ENCODE results near the gene LRRC71.

The LRRC71 gene

GRCh38 chr1:156911577-156912298 lies 8.7 kb upstream of the LRRC71 start:
- Histone ChIP-seq H3K36me3 (peaks cover 4% of the 10 kb centered on the region), H3K27me3 (no peaks in the 10 kb centered on the region), H3K4me1 (peaks cover 32% of the 10 kb centered on the region), H3K9me3 (no peaks in the 10 kb centered on the region; the same call in 1 of the 2 replicates), H3K4me3 (ENCODE audit: low read depth, low read length) (no peak overlapping the region)
- no peak for TF ChIP-seq CTCF (IDR thresholded peaks at IDR 0.05; ENCODE audit: low read depth, low read length)
- no peak for DNase-seq

GRCh38 chr1:156912310-156912709 lies 8.1 kb upstream of the LRRC71 start:
- H3K4me1 ChIP-seq, result peaks cover 32% of the 10 kb centered on the region
- no peak for TF ChIP-seq CTCF (IDR thresholded peaks at IDR 0.05; ENCODE audit: low read depth, low read length)
- DNase-seq, result peak; percentile 43
- peaks cover 4% of the 10 kb centered on the region for H3K36me3 ChIP-seq
- no peaks in the 10 kb centered on the region for H3K27me3 ChIP-seq
- no peaks in the 10 kb centered on the region for H3K9me3 ChIP-seq
- peak overlapping the region; percentile 64; the same call in 1 of the 2 replicates for H3K4me3 ChIP-seq (ENCODE audit: low read depth, low read length)

GRCh38 chr1:156912861-156913808 lies 7.3 kb upstream of the LRRC71 start:
- peaks cover 32% of the 10 kb centered on the region for H3K4me1 ChIP-seq
- peak overlapping the region; percentile 64 for H3K4me3 ChIP-seq (ENCODE audit: low read depth, low read length)
- peak; percentile 42 for TF ChIP-seq CTCF (IDR thresholded peaks at IDR 0.05; ENCODE audit: low read depth, low read length)
- H3K27me3 ChIP-seq, result no peaks in the 10 kb centered on the region
- no peaks in the 10 kb centered on the region for H3K9me3 ChIP-seq
- DNase-seq, result peak; percentile 94
- H3K36me3 ChIP-seq, result peaks cover 4% of the 10 kb centered on the region

- no peaks in the 10 kb centered on the region for H3K9me3 ChIP-seq
- no peaks in the 10 kb centered on the region for H3K27me3 ChIP-seq
- H3K36me3 ChIP-seq, result peaks cover 4% of the 10 kb centered on the region
- DNase-seq, result no peak
- no peak for TF ChIP-seq CTCF (IDR thresholded peaks at IDR 0.05; ENCODE audit: low read depth, low read length)
- H3K4me1 ChIP-seq, result peaks cover 32% of the 10 kb centered on the region
- H3K4me3 ChIP-seq (ENCODE audit: low read depth, low read length), result peak overlapping the region; percentile 64
Observed at GRCh38 chr1:156913809-156914387, 6.5 kb upstream of the LRRC71 start.

GRCh38 chr1:156914440-156914856 lies 6.0 kb upstream of the LRRC71 start:
- Histone ChIP-seq H3K9me3 (no peaks in the 10 kb centered on the region), H3K27me3 (no peaks in the 10 kb centered on the region), H3K4me1 (peaks cover 32% of the 10 kb centered on the region), H3K36me3 (peaks cover 4% of the 10 kb centered on the region), H3K4me3 (ENCODE audit: low read depth, low read length) (peak overlapping the region; percentile 64)
- no peak for TF ChIP-seq CTCF (IDR thresholded peaks at IDR 0.05; ENCODE audit: low read depth, low read length)
- peak; percentile 82 for DNase-seq
